IMR-90 (cell line): ENCODE data around the gene LECT2. TPM values are rescaled to one million over a fixed set of nuclear protein-coding genes. Genes with fewer than 3 reads are reported as not detected.

Source experiments
- ATAC-seq: fragments of 200-7000 bp; cut with Tn5 transposase; 2 replicates; pipeline ENCODE4 v1.9.1; 2020; ENCODE audit warnings: low read depth, mild to moderate bottlenecking, moderate library complexity
- BruUV-seq: library from RNA; stranded (reverse); fragments of 400-500 nt; replicated peaks from 2 replicates; lab custom pipeline; 2021; lab: Mats Ljungman, UMichigan
- CTCF ChIA-PET: fragments of 300-600 bp; formaldehyde crosslinking; extraction: SDS; loops from one replicate; lab custom pipeline; 2021; ENCODE audit warnings: antibody characterized with exemption; lab: Yijun Ruan, JAX
- POLR2A ChIA-PET: fragments of 300-600 bp; sonication (Branson Sonifier 250); formaldehyde crosslinking; loops from one replicate; lab custom pipeline; 2022; ENCODE audit warnings: antibody characterized with exemption; ENCODE audit not compliant: unreplicated experiment; lab: Charles Lee
- DNase-seq: peaks from one replicate; pipeline ENCODE4 v3.0.0; 2013
- H2AFZ ChIP-seq: replicated peaks from 2 replicates; pipeline ENCODE3; 2013; ENCODE audit warnings: low read length, mild to moderate bottlenecking; ENCODE audit not compliant: poor library complexity
- H2AK5ac ChIP-seq: 2 replicates; pipeline ENCODE4 v1.6.1; 2013; ENCODE audit warnings: low read depth, low read length, inconsistent platforms
- H2AK9ac ChIP-seq: replicated peaks from 2 replicates; pipeline ENCODE3; 2013; ENCODE audit warnings: mild to moderate bottlenecking, low read depth, low read length, moderate library complexity; ENCODE audit not compliant: poor library complexity
- H2BK120ac ChIP-seq: 2 replicates; pipeline ENCODE4 v1.6.1; 2013; ENCODE audit warnings: low read depth, low read length, inconsistent platforms
- H2BK15ac ChIP-seq: 3 replicates; pipeline ENCODE4 v1.6.1; 2013; ENCODE audit warnings: low read depth, low read length, inconsistent platforms
- H2BK20ac ChIP-seq: 2 replicates; pipeline ENCODE4 v1.6.1; 2013; ENCODE audit warnings: low read depth, mild to moderate bottlenecking, inconsistent platforms, low read length, moderate library complexity
- H2BK5ac ChIP-seq: 2 replicates; pipeline ENCODE4 v1.6.1; 2013; ENCODE audit warnings: mild to moderate bottlenecking, low read depth, low read length, inconsistent platforms; ENCODE audit not compliant: poor library complexity, severe bottlenecking
- H3K14ac ChIP-seq: replicated peaks from 2 replicates; pipeline ENCODE4 v1.6.1; 2013; ENCODE audit warnings: low read depth, low read length, inconsistent platforms
- H3K18ac ChIP-seq: 2 replicates; pipeline ENCODE4 v1.6.1; 2013; ENCODE audit warnings: low read depth, low read length, control low read depth
- H3K23ac ChIP-seq: 2 replicates; pipeline ENCODE4 v1.6.1; 2013; ENCODE audit warnings: low read depth, low read length, inconsistent platforms
- H3K27ac ChIP-seq: 2 replicates; pipeline ENCODE4 v1.5.1; 2013; ENCODE audit warnings: mild to moderate bottlenecking, control low read depth, low read length; ENCODE audit not compliant: insufficient read depth
- H3K27me3 ChIP-seq: 2 replicates; pipeline ENCODE4 v1.6.1; 2013; ENCODE audit warnings: low read length; ENCODE audit not compliant: control insufficient read depth, insufficient read depth
- H3K36me3 ChIP-seq: 2 replicates; pipeline ENCODE4 v1.6.1; 2013; ENCODE audit warnings: low read length, mixed read lengths; ENCODE audit not compliant: control insufficient read depth, insufficient read depth
- H3K4ac ChIP-seq: 2 replicates; pipeline ENCODE4 v1.6.1; 2013; ENCODE audit warnings: low read depth, low read length, inconsistent platforms
- H3K4me1 ChIP-seq: 2 replicates; pipeline ENCODE4 v1.6.1; 2013; ENCODE audit warnings: low read length, mixed read lengths; ENCODE audit not compliant: control insufficient read depth, insufficient read depth
- H3K4me2 ChIP-seq: 2 replicates; pipeline ENCODE4 v1.6.1; 2013; ENCODE audit warnings: low read depth, mild to moderate bottlenecking, control low read depth, low read length, moderate library complexity
- H3K4me3 ChIP-seq: 2 replicates; pipeline ENCODE4 v1.5.1; 2013; ENCODE audit warnings: low read depth, mild to moderate bottlenecking, control low read depth, low read length, moderate library complexity; ENCODE audit not compliant: insufficient read depth
- H3K56ac ChIP-seq: 2 replicates; pipeline ENCODE4 v1.6.1; 2013; ENCODE audit warnings: low read length, inconsistent platforms; ENCODE audit not compliant: insufficient read depth; ENCODE audit errors: extremely low read depth
- H3K79me1 ChIP-seq, 2 experiments: 2 replicates each; pipeline ENCODE4 v1.6.1; 2013; ENCODE audit warnings: low read length in 2 of 2, inconsistent platforms in 1 of 2, low read depth in 1 of 2
- H3K9ac ChIP-seq: 2 replicates; pipeline ENCODE4 v1.6.1; 2013; ENCODE audit warnings: low read depth, low read length, control low read depth
- H3K9me1 ChIP-seq: 2 replicates; pipeline ENCODE4 v1.6.1; 2013; ENCODE audit warnings: low read length, inconsistent platforms; ENCODE audit not compliant: insufficient read depth
- H3K9me3 ChIP-seq: 2 replicates; pipeline ENCODE4 v1.6.1; 2013; ENCODE audit warnings: low read length; ENCODE audit not compliant: control insufficient read depth, insufficient read depth
- H4K20me1 ChIP-seq: 2 replicates; pipeline ENCODE4 v1.6.1; 2013; ENCODE audit warnings: low read length, inconsistent platforms; ENCODE audit not compliant: insufficient read depth
- H4K5ac ChIP-seq: 2 replicates; pipeline ENCODE4 v1.6.1; 2013; ENCODE audit warnings: mild to moderate bottlenecking, low read depth, low read length, control low read depth
- H4K8ac ChIP-seq, 2 experiments: 2 replicates each; pipeline ENCODE4 v1.6.1; 2013; ENCODE audit warnings: low read depth in 2 of 2, low read length in 2 of 2, control low read depth in 1 of 2, inconsistent platforms in 1 of 2
- H4K91ac ChIP-seq: 2 replicates; pipeline ENCODE4 v1.6.1; 2013; ENCODE audit warnings: low read depth, low read length, inconsistent platforms; ENCODE audit not compliant: insufficient read depth
- BHLHE40 ChIP-seq: fragments of 150-350 bp; IDR thresholded peaks from 2 replicates; pipeline ENCODE4 v1.6.1; 2016; ENCODE audit warnings: mild to moderate bottlenecking, low read depth, low read length
- CEBPB ChIP-seq: IDR thresholded peaks from 2 replicates; pipeline ENCODE4 v1.6.1; 2012; ENCODE audit warnings: low read depth, low read length, improper control_type of control experiment
- CTCF ChIP-seq: conservative IDR thresholded peaks from 2 replicates; pipeline ENCODE4 v1.5.1; 2012; ENCODE audit warnings: mild to moderate bottlenecking, low read depth, low read length, improper control_type of control experiment
- ELK1 ChIP-seq: fragments of 150-350 bp; IDR thresholded peaks from 2 replicates; pipeline ENCODE4 v1.6.1; 2016; ENCODE audit warnings: low read depth, mild to moderate bottlenecking, low read length, moderate library complexity, borderline replicate concordance
- FOS ChIP-seq: fragments of 150-350 bp; IDR thresholded peaks from 2 replicates; pipeline ENCODE4 v1.6.1; 2016; ENCODE audit warnings: low read depth, low read length
- MAFK ChIP-seq: IDR thresholded peaks from 2 replicates; pipeline ENCODE4 v1.6.1; 2012; ENCODE audit warnings: low read depth, low read length, improper control_type of control experiment
- MAZ ChIP-seq: IDR thresholded peaks from 2 replicates; pipeline ENCODE4 v1.6.1; 2012; ENCODE audit warnings: low read depth, mild to moderate bottlenecking, low read length, improper control_type of control experiment, moderate library complexity, borderline replicate concordance
- MXI1 ChIP-seq: IDR thresholded peaks from 2 replicates; pipeline ENCODE4 v1.6.1; 2012; ENCODE audit warnings: low read depth, mild to moderate bottlenecking, low read length, moderate library complexity, borderline replicate concordance
- NFE2L2 ChIP-seq: fragments of 150-350 bp; IDR thresholded peaks from 2 replicates; pipeline ENCODE4 v1.6.1; 2016; ENCODE audit warnings: low read depth, mild to moderate bottlenecking, low read length
- POLR2A ChIP-seq: IDR thresholded peaks from 2 replicates; pipeline ENCODE4 v1.6.1; 2012; ENCODE audit warnings: mild to moderate bottlenecking, low read depth, low read length
- RAD21 ChIP-seq: IDR thresholded peaks from 2 replicates; pipeline ENCODE4 v1.6.1; 2012; ENCODE audit warnings: low read length, improper control_type of control experiment
- RCOR1 ChIP-seq: IDR thresholded peaks from 2 replicates; pipeline ENCODE4 v1.6.1; 2012; ENCODE audit warnings: mild to moderate bottlenecking, low read length, improper control_type of control experiment; ENCODE audit not compliant: insufficient replicate concordance
- RFX5 ChIP-seq: IDR thresholded peaks from 2 replicates; pipeline ENCODE4 v1.8.0; 2012; ENCODE audit warnings: low read depth, mild to moderate bottlenecking, low read length, moderate library complexity
- SMC3 ChIP-seq: fragments of 150-350 bp; IDR thresholded peaks from 2 replicates; pipeline ENCODE4 v1.6.1; 2016; ENCODE audit warnings: low read depth, mild to moderate bottlenecking, antibody characterized with exemption, low read length, moderate library complexity
- USF2 ChIP-seq: fragments of 150-350 bp; IDR thresholded peaks from 2 replicates; pipeline ENCODE4 v1.6.1; 2017; ENCODE audit warnings: mild to moderate bottlenecking, antibody characterized with exemption, low read length, low read depth
- WGBS, 2 experiments: methylation state at CpG; one replicate each; pipeline versions ENCODE4 v1.1.5 to v1.1.7; 2013; ENCODE audit warnings: missing lambda C conversion rate in 2 of 2; ENCODE audit not compliant: insufficient read length in 1 of 2; ENCODE audit errors: extremely low coverage in 2 of 2; 5-methylcytosine and 5-hydroxymethylcytosine counted together
- dilution Hi-C: fragments of 300-500 bp; cut with HindIII; formaldehyde crosslinking; loops from one replicate; pipeline ENCODE4 v1.14.3; 2018; ENCODE audit warnings: low sequenced_read_pairs; ENCODE audit not compliant: unreplicated experiment
- in situ Hi-C: fragments of 300-500 bp; cut with MboI; formaldehyde crosslinking; loops from 3 replicates; pipeline ENCODE4 v1.14.3; 2019; ENCODE audit warnings: low sequenced_read_pairs, inconsistent platforms, mixed read lengths
- intact Hi-C: fragments of 100-400 bp; cut with micrococcal nuclease; formaldehyde crosslinking; loops from 2 replicates; pipeline ENCODE4 v1.10.0; 2022
- polyA plus RNA-seq, 3 experiments: library from polyadenylated mRNA; depleted of rRNA; stranded (reverse); fragments of >200 nt; gene quantifications; 2 replicates each; pipeline ENCODE4 v1.2.3, GENCODE V29; 2012; ENCODE audit warnings: low replicate concordance in 1 of 3
- total RNA-seq: library from RNA; depleted of rRNA; stranded (reverse); fragments of >200 nt; gene quantifications from 2 replicates; pipeline ENCODE4 v1.2.3, GENCODE V29; 2012

The LECT2 gene
- total and polyA plus RNA-seq, 2 of the 4 experiments (the other 2 are of a cell fraction) = not detected

- no peak overlapping the region; the same call in 1 of the 2 replicates for H3K4me2 ChIP-seq
- BruUV-seq = no TSS peak
- H3K23ac ChIP-seq = no peak overlapping the region
- H3K4me3 ChIP-seq = no peak overlapping the region
- H4K91ac ChIP-seq = peak overlapping the region; percentile 33; the same call in 1 of the 2 replicates
- peak overlapping the region; percentile 14; the same call in 1 of the 2 replicates for H3K4ac ChIP-seq
- H2BK20ac ChIP-seq = peak overlapping the region; percentile 79
- DNase-seq (peak; percentile 97), ATAC-seq (peak; percentile 58)
- no peaks in the 10 kb centered on the region for H3K9me3 ChIP-seq
- ChIA-PET POLR2A (no interaction called here), CTCF (interaction anchor here (1.0 to 1.3 kb wide), 3 partner anchors 17 to 59 kb away, joined by 3 to 4 read pairs (median 4); no protein-coding TSS in a partner anchor)
- H3K79me1 ChIP-seq = peaks cover 0 to 25% of the 10 kb centered on the region in 2 experiments; a peak in 1 of 4 replicates
- H4K20me1 ChIP-seq = no peaks in the 10 kb centered on the region
- peaks cover 33% of the 10 kb centered on the region for H3K4me1 ChIP-seq
- WGBS, 2 experiments = no CpG with 5 or more reads among the region's 3 CpGs
- in situ Hi-C loops = no loop called here
- H3K14ac ChIP-seq = 0 out of 2 replicates have a peak overlapping the region, but pooled peaks have one; percentile 3
- peak overlapping the region; percentile 8 to 49; a peak in 1 of 4 replicates for H4K8ac ChIP-seq
- peak overlapping the region; percentile 26 for H4K5ac ChIP-seq
- H2AK5ac ChIP-seq = peak overlapping the region; percentile 21
- intact Hi-C loops = no loop called here
- H3K27me3 ChIP-seq = no peaks in the 10 kb centered on the region
- H2BK120ac ChIP-seq = peak overlapping the region; percentile 61
- peak overlapping the region; percentile 41; the same call in 1 of the 2 replicates for H3K56ac ChIP-seq
- peaks cover 37% of the 10 kb centered on the region for H3K9me1 ChIP-seq
- peak overlapping the region; percentile 48; the same call in 1 of the 2 replicates for H3K18ac ChIP-seq
- H3K27ac ChIP-seq = peak overlapping the region; percentile 22
- no peak overlapping the region for H2AFZ ChIP-seq
- dilution Hi-C loops = no loop called here
- 0 out of 3 replicates have a peak overlapping the region, but pooled peaks have one; percentile 0 for H2BK15ac ChIP-seq
- peak overlapping the region; percentile 46 for H2BK5ac ChIP-seq
- no peaks in the 10 kb centered on the region for H3K36me3 ChIP-seq
- H2AK9ac ChIP-seq = no peak overlapping the region
- H3K9ac ChIP-seq = no peak overlapping the region
- TF ChIP-seq RAD21 (0 out of 2 replicates have a peak, but pooled peaks have one; percentile 1), SMC3 (peak; percentile 5; the same call in 1 of the 2 replicates), CEBPB (peak; percentile 83), ELK1 (no peak), USF2 (no peak), MAFK (0 out of 2 replicates have a peak, but pooled peaks have one; percentile 13), CTCF (no peak), MXI1 (no peak), FOS (peak; percentile 86), NFE2L2 (0 out of 2 replicates have a peak, but pooled peaks have one; percentile 3), MAZ (peak; percentile 48; the same call in 1 of the 2 replicates), RFX5 (peak; percentile 35; the same call in 1 of the 2 replicates), RCOR1 (no peak), BHLHE40 (peak; percentile 77), POLR2A (no peak)
Observed at GRCh38 chr5:136004436-136004835, 49.7 kb upstream of the LECT2 start.
